WI38 (cell line): Measurements from ENCODE around the gene C2CD5.
"Not testable (repeated sequence)": the region's sequence is repeated elsewhere in the genome, so short reads cannot be mapped to it uniquely, and the experiment has no call there.

Experiments
- H3K4me3 ChIP-seq: 2 replicates; pipeline ENCODE4 v1.5.1; 2011; ENCODE audit warnings: low read depth, mild to moderate bottlenecking, control low read depth, low read length
- TF ChIP-seq, protein P1 (sequence below): IDR thresholded peaks from 2 replicates; pipeline ENCODE4 v1.5.1; 2012; ENCODE audit warnings: low read depth, mild to moderate bottlenecking, control low read depth, low read length

The C2CD5 gene

DNA sequence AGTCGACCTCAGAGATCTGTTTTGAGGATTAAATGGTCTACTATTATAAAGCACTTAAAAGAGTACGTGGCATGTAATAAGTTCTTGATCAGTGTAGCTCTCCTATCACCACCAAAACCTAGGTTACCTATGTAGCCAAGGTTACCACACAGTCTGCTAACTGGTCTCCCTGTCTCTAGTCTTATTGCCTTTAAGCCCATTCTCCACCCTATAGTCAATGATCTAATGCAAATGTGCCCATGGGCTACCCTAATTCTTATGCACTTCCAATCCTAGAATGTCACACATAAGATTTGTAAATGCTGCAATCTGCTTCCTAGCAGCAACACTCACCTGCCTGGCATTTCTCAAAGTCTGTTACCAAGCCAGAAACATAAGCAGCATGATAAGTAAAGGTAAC lies 44.9 kb downstream of the C2CD5 start:
- H3K4me3 ChIP-seq, result no peak overlapping the region
- TF ChIP-seq, protein P1, sequence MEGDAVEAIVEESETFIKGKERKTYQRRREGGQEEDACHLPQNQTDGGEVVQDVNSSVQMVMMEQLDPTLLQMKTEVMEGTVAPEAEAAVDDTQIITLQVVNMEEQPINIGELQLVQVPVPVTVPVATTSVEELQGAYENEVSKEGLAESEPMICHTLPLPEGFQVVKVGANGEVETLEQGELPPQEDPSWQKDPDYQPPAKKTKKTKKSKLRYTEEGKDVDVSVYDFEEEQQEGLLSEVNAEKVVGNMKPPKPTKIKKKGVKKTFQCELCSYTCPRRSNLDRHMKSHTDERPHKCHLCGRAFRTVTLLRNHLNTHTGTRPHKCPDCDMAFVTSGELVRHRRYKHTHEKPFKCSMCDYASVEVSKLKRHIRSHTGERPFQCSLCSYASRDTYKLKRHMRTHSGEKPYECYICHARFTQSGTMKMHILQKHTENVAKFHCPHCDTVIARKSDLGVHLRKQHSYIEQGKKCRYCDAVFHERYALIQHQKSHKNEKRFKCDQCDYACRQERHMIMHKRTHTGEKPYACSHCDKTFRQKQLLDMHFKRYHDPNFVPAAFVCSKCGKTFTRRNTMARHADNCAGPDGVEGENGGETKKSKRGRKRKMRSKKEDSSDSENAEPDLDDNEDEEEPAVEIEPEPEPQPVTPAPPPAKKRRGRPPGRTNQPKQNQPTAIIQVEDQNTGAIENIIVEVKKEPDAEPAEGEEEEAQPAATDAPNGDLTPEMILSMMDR, result no peak

DNA sequence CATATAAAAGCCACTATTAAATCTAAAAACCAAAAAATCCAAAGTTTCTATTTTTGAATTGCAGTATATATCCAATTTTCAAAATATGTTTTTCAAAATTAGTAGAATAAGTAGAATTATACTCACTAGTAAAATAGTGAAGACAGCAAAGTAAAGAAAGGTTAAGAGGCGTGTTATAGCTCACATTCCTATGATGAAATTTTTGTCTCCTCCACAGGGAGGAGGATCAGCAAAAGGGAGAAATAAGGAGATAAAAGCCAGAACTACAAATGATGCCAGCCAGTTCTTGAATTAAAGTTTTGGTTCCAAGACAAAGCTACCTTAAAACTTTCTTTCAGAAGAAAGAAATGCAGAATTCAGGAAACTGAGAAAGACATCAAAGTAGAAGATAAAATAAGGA lies 50.0 kb downstream of the C2CD5 start:
- TF ChIP-seq, protein P1, result no peak
- no peak overlapping the region for H3K4me3 ChIP-seq

DNA sequence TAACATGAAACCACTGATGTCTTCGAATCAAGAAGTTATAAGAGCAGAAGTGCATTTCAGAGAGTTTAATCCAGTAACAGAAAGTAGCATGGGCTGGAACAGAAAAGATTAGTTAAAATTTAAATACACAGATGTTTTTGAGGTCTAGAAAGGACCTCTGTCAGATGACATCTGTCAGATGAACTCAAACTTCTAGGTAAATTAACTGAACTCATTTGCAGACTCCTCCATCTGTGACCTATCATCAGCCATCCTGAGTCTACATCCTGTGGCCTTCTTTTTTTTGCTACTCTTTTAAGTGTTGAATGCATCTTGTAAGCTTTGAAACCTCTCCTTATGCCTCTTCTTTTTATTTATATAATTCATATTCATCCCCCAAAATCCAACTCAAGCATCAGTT lies 53.3 kb downstream of the C2CD5 start:
- TF ChIP-seq, protein P1, result no peak
- H3K4me3 ChIP-seq, result no peak overlapping the region

DNA sequence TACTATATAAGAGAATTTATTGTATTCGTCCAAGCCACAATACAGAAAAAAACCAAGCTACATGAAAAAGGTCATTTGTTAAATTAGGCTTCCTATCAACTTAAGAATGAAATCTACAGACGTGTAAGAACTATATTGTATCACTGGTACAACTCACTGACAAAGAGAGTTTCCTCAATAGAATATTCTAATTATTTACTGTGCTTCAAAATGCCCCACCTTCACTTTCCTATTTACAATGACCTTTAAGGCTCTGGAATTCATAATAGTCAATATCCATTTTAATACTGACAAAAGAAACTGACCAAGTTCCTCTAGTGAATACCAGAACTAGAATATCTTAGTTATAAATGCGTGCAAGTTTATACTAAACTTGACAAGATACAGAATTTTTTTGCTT lies 55.9 kb downstream of the C2CD5 start:
- no peak overlapping the region for H3K4me3 ChIP-seq
- TF ChIP-seq, protein P1, result no peak

DNA sequence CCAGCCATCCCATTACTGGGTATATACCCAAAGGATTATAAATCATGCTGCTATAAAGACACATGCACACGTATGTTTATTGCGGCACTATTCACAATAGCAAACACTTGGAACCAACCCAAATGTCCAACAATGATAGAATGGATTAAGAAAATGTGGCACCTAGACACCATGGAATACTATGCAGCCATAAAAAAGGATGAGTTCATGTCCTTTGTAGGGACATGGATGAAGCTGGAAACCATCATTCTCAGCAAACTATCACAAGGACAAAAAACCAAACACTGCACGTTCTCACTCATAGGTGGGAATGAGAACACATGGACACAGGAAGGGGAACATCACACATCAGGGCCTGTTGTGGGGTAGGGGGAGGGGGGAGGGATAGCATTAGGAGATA lies 56.7 kb downstream of the C2CD5 start:
- H3K4me3 ChIP-seq, result not testable (repeated sequence)

DNA sequence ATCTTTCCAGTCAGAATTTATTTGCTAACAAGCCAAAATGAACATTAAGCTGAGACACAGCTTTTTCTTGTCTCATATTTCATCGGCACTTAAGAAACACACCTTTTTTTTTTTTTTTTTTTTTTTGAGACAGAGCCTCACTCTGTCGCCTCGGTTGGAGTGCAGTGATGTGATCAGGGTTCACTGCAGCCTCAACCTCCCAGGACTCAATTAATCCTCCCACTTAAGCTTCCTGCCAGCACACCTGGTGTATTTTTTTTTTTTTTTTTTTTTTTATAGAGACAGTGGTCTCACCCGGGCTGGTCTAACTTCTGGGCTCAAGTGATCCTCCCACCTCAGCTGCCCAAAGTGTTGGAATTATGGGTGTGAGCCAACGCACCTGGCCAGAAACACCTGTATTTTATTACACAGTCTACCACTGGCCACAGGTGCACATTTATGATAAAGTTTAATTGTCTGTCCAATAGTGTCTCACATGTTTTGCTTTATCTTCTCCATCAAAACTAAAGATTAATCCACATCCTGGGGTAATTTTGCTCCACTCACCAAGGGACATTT lies 62.7 kb downstream of the C2CD5 start:
- H3K4me3 ChIP-seq, result no peak overlapping the region
- TF ChIP-seq, protein P1, result no peak

DNA sequence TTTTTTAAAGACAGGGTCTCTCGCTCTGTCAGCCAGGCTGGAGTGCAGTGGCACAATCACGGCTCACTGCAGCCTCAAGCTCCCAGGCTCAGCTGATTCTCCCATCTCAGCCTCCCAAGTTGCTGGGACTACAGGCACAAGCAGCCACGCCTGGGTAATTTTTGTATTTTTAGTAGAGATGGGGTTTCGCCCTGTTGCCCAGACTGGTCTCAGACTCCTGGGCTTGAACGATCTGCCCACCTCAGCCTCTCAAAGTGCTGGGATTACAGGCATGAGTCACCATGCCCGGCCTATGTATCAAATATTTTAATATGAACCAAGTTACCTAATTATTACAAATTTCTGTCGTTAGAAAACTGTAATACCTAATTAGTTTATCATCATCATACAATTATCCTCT lies 63.5 kb downstream of the C2CD5 start:
- not testable (repeated sequence) for H3K4me3 ChIP-seq

DNA sequence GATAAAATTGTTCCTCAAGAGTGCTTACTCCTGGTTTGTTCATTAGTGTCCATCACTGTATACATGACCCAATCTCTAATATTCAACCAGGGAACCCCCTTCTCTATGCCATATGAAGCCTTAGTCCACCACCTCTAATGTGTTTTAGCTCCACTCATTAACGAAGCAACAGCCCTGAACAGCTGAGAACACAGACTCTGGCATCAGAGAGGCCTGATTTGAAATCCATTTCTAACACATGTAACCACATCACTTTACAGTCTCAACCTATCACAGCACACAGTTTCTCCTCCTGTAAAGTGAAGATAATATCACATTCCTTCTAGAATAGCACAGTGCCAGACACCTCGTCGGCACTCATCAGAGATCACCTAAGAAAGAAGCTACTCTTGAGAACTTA lies 64.3 kb downstream of the C2CD5 start:
- H3K4me3 ChIP-seq, result no peak overlapping the region
- TF ChIP-seq, protein P1, result no peak
